K562 (cell line): Measurements from ENCODE around the gene UBN1. TPM values are rescaled to one million over a fixed set of nuclear protein-coding genes. Genes with fewer than 3 reads are reported as not detected.
A peak's percentile ranks its signal among the peaks of the same experiment; 100 is the strongest.

ENCODE experiments used
- BDP1 ChIP-seq: IDR thresholded peaks from 3 replicates; pipeline ENCODE4 v1.6.1; 2011; ENCODE audit not compliant: insufficient read length, insufficient read depth
- CTCF ChIP-seq, 3 experiments: IDR thresholded peaks in 2 of 3; conservative IDR thresholded peaks in 1 of 3; 2 replicates each; pipeline ENCODE4 v1.5.1; 2011 to 2012; ENCODE audit warnings: low read length in 3 of 3, mild to moderate bottlenecking in 3 of 3, control low read depth in 2 of 3, improper control_type of control experiment in 1 of 3, inconsistent platforms in 1 of 3, low read depth in 1 of 3, mixed read lengths in 1 of 3, moderate library complexity in 1 of 3; ENCODE audit not compliant: insufficient read depth in 2 of 3
- GABPA ChIP-seq: fragments of 200-800 bp; sonication (Bioruptor generic); conservative IDR thresholded peaks from 2 replicates; pipeline ENCODE4 v1.6.1; 2016; ENCODE audit warnings: low read depth, missing genetic modification characterization, missing compliant biosample characterization
- PHF8 ChIP-seq: fragments of 200-600 bp; sonication (generic); IDR thresholded peaks from 2 replicates; pipeline ENCODE4 v1.6.1; 2012; ENCODE audit warnings: mixed run types, mild to moderate bottlenecking, inconsistent platforms, low read length, moderate library complexity, borderline replicate concordance
- POLR2G ChIP-seq: fragments of 200-400 bp; formaldehyde crosslinking; IDR thresholded peaks from 2 replicates; pipeline ENCODE4 v1.6.1; 2017; ENCODE audit warnings: low read depth, mild to moderate bottlenecking, antibody characterized with exemption, low read length, moderate library complexity
- SNIP1 ChIP-seq: fragments of 450-650 bp; IDR thresholded peaks from 2 replicates; pipeline ENCODE4 v1.7.1; 2017; ENCODE audit warnings: low read depth, mild to moderate bottlenecking
- TFAP4 ChIP-seq: sonication (generic); formaldehyde crosslinking; IDR thresholded peaks from 2 replicates; pipeline ENCODE4 v1.8.0; 2022; ENCODE audit warnings: missing genetic modification reagents, mild to moderate bottlenecking, moderate library complexity, borderline replicate concordance
- USF2 ChIP-seq: sonication (generic); formaldehyde crosslinking; IDR thresholded peaks from 2 replicates; pipeline ENCODE4 v1.5.0; 2020; ENCODE audit warnings: missing genetic modification reagents
- ZBTB40 ChIP-seq, 2 experiments: fragments of 450-650 bp in 1 of 2; sonication (generic) in 1 of 2; formaldehyde crosslinking in 1 of 2; IDR thresholded peaks; 2 replicates each; pipeline versions ENCODE4 v1.7.1 to v1.9.0; 2016 to 2022; ENCODE audit warnings: inconsistent platforms in 1 of 2, mild to moderate bottlenecking in 1 of 2, missing genetic modification reagents in 1 of 2
- ZNF740 ChIP-seq, 3 experiments: fragments of 200-800 bp in 1 of 3; sonication (Bioruptor generic) in 1 of 3; sonication (generic) in 1 of 3; formaldehyde crosslinking in 1 of 3; IDR thresholded peaks; 2 replicates each; pipeline versions ENCODE4 v1.6.1 to v1.8.0; 2016 to 2022; ENCODE audit warnings: mild to moderate bottlenecking in 2 of 3, missing compliant biosample characterization in 2 of 3, missing genetic modification characterization in 2 of 3, missing genetic modification reagents in 1 of 3
- polyA plus RNA-seq, 8 experiments: library from polyadenylated mRNA; depleted of rRNA in 4 of 8; stranded (reverse) in 5 of 8; unstranded in 3 of 8; fragments of >200 nt; fragmentation: Nextera tagmentation in 2 of 8; fragmentation: Illumina TruSeq in 1 of 8; extraction: Ambion mirVana in 2 of 8; extraction: Trizol in 1 of 8; gene quantifications; 2 replicates each; pipeline versions ENCODE4 v1.2.1 to v1.2.3, GENCODE V29; 2011 to 2014; ENCODE audit warnings: inconsistent platforms in 1 of 8, missing spikeins in 1 of 8
- total RNA-seq, 7 experiments: library from RNA; depleted of rRNA in 6 of 7; stranded (reverse); fragments of >200 nt in 6 of 7; fragmentation: Illumina TruSeq in 2 of 7; extraction: Trizol in 2 of 7; gene quantifications; 2 replicates each; pipeline versions ENCODE4 v1.2.1 to v1.2.3, GENCODE V29; 2011 to 2021; ENCODE audit warnings: low replicate concordance in 1 of 7

The UBN1 gene
- total and polyA plus RNA-seq, 9 of the 15 experiments (the other 6 are each of a cell fraction or from before 2014, with no cell fraction given): 1.5 to 45.7 (median 20.6) TPM

GRCh38 chr16:4800290-4801041, 46.8 kb upstream of the UBN1 start (continued):
- TF ChIP-seq ZBTB40 (IDR thresholded peaks at IDR 0.05) (peak; percentile 48; the same call in 1 of the 2 replicates), ZBTB40 (CRISPR knock-in tag; IDR thresholded peaks at IDR 0.05) (no peak), BDP1 (no peak), PHF8 (peak; percentile 31; the same call in 1 of the 2 replicates), TFAP4 (CRISPR knock-in tag) (peak; percentile 70), ZNF740 (CRISPR knock-in tag; IDR thresholded peaks at IDR 0.05) (peak; percentile 47; the same call in 1 of the 2 replicates), ZNF740 (tag; IDR thresholded peaks at IDR 0.05) (no peak), CTCF (IDR thresholded peaks at IDR 0.05 in 2 of 3, conservative IDR thresholded peaks at IDR 0.05 in 1 of 3; ENCODE audit: insufficient read depth in 2 of 3, low read depth in 1 of 3, low read length in 3 of 3) (no peak), SNIP1 (no peak), GABPA (peak; percentile 75), POLR2G (0 out of 2 replicates have a peak, but pooled peaks have one; percentile 31), USF2 (CRISPR knock-in tag) (0 out of 2 replicates have a peak, but pooled peaks have one; percentile 2)
